Nephron (organoid): ENCODE measurements around the gene POLR1A.

Experiments
- H3K27ac Mint-ChIP-seq, 3 experiments: 2 replicates each; pipeline ENCODE4 v1.8.0; 2020; ENCODE audit warnings: mixed read lengths in 3 of 3, mild to moderate bottlenecking in 2 of 3, moderate library complexity in 1 of 3
- H3K27me3 Mint-ChIP-seq: 2 replicates; pipeline ENCODE4 v1.8.0; 2021; ENCODE audit warnings: low read depth, mild to moderate bottlenecking, moderate library complexity, mixed read lengths
- H3K36me3 Mint-ChIP-seq: 2 replicates; pipeline ENCODE4 v1.8.0; 2020; ENCODE audit warnings: low read depth, mixed read lengths
- H3K4me1 Mint-ChIP-seq: 2 replicates; pipeline ENCODE4 v1.8.0; 2020; ENCODE audit warnings: mixed read lengths
- H3K4me3 Mint-ChIP-seq, 3 experiments: 2 replicates each; pipeline ENCODE4 v1.8.0; 2020; ENCODE audit warnings: mild to moderate bottlenecking in 3 of 3, mixed read lengths in 3 of 3, moderate library complexity in 2 of 3
- H3K9me3 Mint-ChIP-seq: 2 replicates; pipeline ENCODE4 v1.8.0; 2020; ENCODE audit warnings: mixed read lengths
- TF ChIP-seq, protein P1 (sequence below), 3 experiments: fragments of 200-600 bp; sonication (generic); IDR thresholded peaks; one replicate each; pipeline ENCODE4 v1.5.0; 2021; ENCODE audit warnings: antibody characterized with exemption in 3 of 3; ENCODE audit not compliant: unreplicated experiment in 3 of 3

POLR1A gene

GRCh38 chr2:86135653-86136052 is 30.0 kb upstream of the POLR1A start:
- TF ChIP-seq, protein P1, sequence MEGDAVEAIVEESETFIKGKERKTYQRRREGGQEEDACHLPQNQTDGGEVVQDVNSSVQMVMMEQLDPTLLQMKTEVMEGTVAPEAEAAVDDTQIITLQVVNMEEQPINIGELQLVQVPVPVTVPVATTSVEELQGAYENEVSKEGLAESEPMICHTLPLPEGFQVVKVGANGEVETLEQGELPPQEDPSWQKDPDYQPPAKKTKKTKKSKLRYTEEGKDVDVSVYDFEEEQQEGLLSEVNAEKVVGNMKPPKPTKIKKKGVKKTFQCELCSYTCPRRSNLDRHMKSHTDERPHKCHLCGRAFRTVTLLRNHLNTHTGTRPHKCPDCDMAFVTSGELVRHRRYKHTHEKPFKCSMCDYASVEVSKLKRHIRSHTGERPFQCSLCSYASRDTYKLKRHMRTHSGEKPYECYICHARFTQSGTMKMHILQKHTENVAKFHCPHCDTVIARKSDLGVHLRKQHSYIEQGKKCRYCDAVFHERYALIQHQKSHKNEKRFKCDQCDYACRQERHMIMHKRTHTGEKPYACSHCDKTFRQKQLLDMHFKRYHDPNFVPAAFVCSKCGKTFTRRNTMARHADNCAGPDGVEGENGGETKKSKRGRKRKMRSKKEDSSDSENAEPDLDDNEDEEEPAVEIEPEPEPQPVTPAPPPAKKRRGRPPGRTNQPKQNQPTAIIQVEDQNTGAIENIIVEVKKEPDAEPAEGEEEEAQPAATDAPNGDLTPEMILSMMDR (IDR thresholded peaks at IDR 0.05; ENCODE audit: unreplicated experiment in 3 of 3) = no peak

DNA sequence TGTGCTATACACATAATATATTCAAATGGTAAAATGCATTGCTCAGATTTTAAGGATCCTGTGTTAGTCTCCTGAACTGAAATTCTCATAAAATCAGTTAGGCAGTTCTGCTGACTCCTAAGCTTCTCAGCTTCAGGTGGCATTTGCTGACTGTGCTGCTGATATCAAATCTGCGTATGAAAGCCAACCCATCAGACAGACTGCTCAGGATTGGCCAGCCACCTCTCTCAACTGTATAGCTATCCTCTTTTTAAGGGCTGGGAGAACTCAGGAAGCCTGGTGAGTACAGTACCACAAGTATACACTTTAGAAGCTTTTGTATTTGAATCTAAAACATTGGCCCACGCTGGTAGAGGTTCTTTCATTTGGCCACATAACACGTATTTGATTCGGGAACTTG is 29.0 kb upstream of the POLR1A start:
- no peak overlapping the region for H3K27ac Mint-ChIP-seq

More at GRCh38 chr2:86135653-86136052, 30.0 kb upstream of the POLR1A start:
- no peak overlapping the region for H3K4me3 Mint-ChIP-seq
- H3K4me1 Mint-ChIP-seq = no peaks in the 10 kb centered on the region
- no peaks in the 10 kb centered on the region for H3K9me3 Mint-ChIP-seq
- H3K36me3 Mint-ChIP-seq = peaks cover 93% of the 10 kb centered on the region
- H3K27me3 Mint-ChIP-seq = no peaks in the 10 kb centered on the region
- H3K27ac Mint-ChIP-seq = no peak overlapping the region

DNA sequence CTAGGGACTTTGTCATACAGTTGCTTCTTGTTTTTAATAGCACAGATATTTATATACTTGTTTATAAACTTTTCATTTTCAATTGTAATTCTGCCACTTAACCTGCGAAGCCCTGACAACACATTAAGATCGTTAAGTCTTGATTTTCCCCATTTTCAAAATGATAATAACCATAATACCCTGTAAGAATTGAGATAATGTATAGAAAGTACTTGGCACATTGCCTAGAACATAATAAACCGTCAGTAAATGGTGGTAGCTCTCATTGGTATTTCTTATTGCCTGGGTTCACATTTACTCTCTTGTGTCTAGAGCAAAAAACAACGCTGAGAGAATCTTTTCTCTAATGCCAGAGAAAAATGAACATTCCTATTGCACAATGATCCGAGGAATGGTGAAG is 19.0 kb upstream of the POLR1A start:
- Mint-ChIP-seq H3K27me3 (no peaks in the 10 kb centered on the region), H3K27ac (no peak overlapping the region), H3K4me3 (no peak overlapping the region), H3K9me3 (no peaks in the 10 kb centered on the region), H3K4me1 (no peaks in the 10 kb centered on the region), H3K36me3 (peaks cover 80% of the 10 kb centered on the region)
- TF ChIP-seq, protein P1 (IDR thresholded peaks at IDR 0.05; ENCODE audit: unreplicated experiment in 3 of 3) = no peak

More for the DNA sequence above, 29.0 kb upstream of the POLR1A start:
- no peaks in the 10 kb centered on the region for H3K4me1 Mint-ChIP-seq
- H3K9me3 Mint-ChIP-seq = no peaks in the 10 kb centered on the region
- no peaks in the 10 kb centered on the region for H3K27me3 Mint-ChIP-seq
- H3K4me3 Mint-ChIP-seq = no peak overlapping the region
- peaks cover 96% of the 10 kb centered on the region for H3K36me3 Mint-ChIP-seq
- TF ChIP-seq, protein P1 (IDR thresholded peaks at IDR 0.05; ENCODE audit: unreplicated experiment in 3 of 3) = no peak

DNA sequence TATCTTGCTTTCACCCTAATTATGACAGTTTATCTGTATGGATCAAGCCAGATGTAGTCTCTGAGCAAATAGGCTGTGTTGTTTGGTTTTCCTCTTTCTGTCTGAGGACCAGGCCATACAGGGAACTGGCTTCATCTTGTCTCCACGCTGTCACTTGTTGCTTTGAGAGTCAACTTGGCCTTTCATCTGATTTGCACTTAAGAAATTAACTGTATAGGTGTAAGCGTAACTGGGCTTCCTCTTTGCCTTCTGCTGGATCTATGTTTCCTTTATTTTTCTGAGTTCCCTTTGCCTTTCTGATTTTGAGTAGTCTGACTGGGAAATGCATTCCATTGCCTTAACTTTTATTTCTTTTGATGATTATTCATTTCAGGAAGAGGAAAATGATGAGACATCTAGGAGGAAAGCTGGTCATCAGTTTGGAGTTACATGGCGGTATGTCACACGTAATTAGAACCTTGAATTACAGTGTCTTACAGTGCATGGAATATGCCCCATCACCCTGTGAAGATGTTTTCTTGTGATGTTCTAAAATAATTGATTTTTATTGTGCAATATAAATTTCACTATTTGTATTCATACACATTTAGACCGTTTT is 17.7 kb upstream of the POLR1A start:
- Mint-ChIP-seq H3K4me3 (no peak overlapping the region), H3K27ac (no peak overlapping the region), H3K9me3 (no peaks in the 10 kb centered on the region), H3K27me3 (no peaks in the 10 kb centered on the region), H3K4me1 (no peaks in the 10 kb centered on the region), H3K36me3 (peaks cover 78% of the 10 kb centered on the region)
- TF ChIP-seq, protein P1 (IDR thresholded peaks at IDR 0.05; ENCODE audit: unreplicated experiment in 3 of 3) = no peak

- Mint-ChIP-seq H3K4me3 (no peak overlapping the region), H3K36me3 (peaks cover 73% of the 10 kb centered on the region), H3K27ac (no peak overlapping the region), H3K9me3 (no peaks in the 10 kb centered on the region), H3K27me3 (no peaks in the 10 kb centered on the region), H3K4me1 (no peaks in the 10 kb centered on the region)
- TF ChIP-seq, protein P1 (IDR thresholded peaks at IDR 0.05; ENCODE audit: unreplicated experiment in 3 of 3) = no peak
Measured at GRCh38 chr2:86118130-86118529, 12.4 kb upstream of the POLR1A start.

DNA sequence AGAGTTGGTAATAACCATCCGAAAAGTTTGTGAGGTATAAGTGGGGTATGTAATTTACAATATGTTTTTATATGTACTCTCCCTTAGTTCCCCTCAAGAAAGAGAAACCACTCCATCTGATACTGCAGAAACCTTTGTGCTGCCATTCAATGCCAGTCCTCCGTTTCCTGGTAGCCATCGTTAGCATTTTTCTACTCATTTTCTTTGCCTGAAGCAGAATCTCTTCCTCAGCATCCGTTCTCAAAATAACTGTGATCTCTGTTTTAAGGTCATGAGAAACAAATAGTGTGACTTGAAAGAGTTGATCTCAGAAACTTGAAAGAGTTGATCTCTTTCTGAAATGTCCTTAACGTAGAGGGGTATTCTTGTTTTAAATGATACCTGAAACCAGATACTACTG is 1.3 kb upstream of the POLR1A start:
- Mint-ChIP-seq H3K4me1 (peaks cover 37% of the 10 kb centered on the region), H3K27ac (peak overlapping the region; percentile 98 to 99 (median 98)), H3K4me3 (peak overlapping the region; percentile 88 to 96 (median 88)), H3K27me3 (no peaks in the 10 kb centered on the region), H3K9me3 (no peaks in the 10 kb centered on the region), H3K36me3 (peaks cover 48% of the 10 kb centered on the region)
- TF ChIP-seq, protein P1 (IDR thresholded peaks at IDR 0.05; ENCODE audit: unreplicated experiment in 3 of 3) = no peak
